Osteocyte (in vitro differentiated cells): Measurements from ENCODE around the gene ATP13A2. TPM values are rescaled to one million over a fixed set of nuclear protein-coding genes. Genes with fewer than 3 reads are reported as not detected.

Experiments
- DNase-seq: peaks from one replicate; pipeline ENCODE4 v3.0.0; 2021; ENCODE audit warnings: mixed read lengths; ENCODE audit not compliant: unreplicated experiment; ENCODE audit errors: extremely low spot score
- H3K27ac Mint-ChIP-seq: one replicate; pipeline ENCODE4 v1.8.0; 2021; ENCODE audit warnings: mild to moderate bottlenecking, mixed read lengths; ENCODE audit not compliant: unreplicated experiment
- H3K27me3 Mint-ChIP-seq: one replicate; pipeline ENCODE4 v1.8.0; 2021; ENCODE audit warnings: mixed read lengths; ENCODE audit not compliant: unreplicated experiment
- H3K36me3 Mint-ChIP-seq: one replicate; pipeline ENCODE4 v1.8.0; 2021; ENCODE audit warnings: mixed read lengths; ENCODE audit not compliant: unreplicated experiment
- H3K4me1 Mint-ChIP-seq: one replicate; pipeline ENCODE4 v1.8.0; 2021; ENCODE audit warnings: mixed read lengths; ENCODE audit not compliant: unreplicated experiment
- H3K4me3 Mint-ChIP-seq: one replicate; pipeline ENCODE4 v1.8.0; 2021; ENCODE audit warnings: mild to moderate bottlenecking, moderate library complexity, mixed read lengths; ENCODE audit not compliant: unreplicated experiment
- H3K9me3 Mint-ChIP-seq: one replicate; pipeline ENCODE4 v1.8.0; 2021; ENCODE audit warnings: mixed read lengths; ENCODE audit not compliant: unreplicated experiment
- total RNA-seq: library from RNA; stranded (reverse); gene quantifications from 2 replicates; pipeline ENCODE4 v1.2.1, GENCODE V29; 2021
- TF ChIP-seq, protein P1 (sequence below): fragments of 200-600 bp; sonication (generic); IDR thresholded peaks from 2 replicates; pipeline ENCODE4 v1.5.0; 2021; ENCODE audit warnings: antibody characterized with exemption, mild to moderate bottlenecking, moderate library complexity

The ATP13A2 gene
- total RNA-seq, 1 donor from 2014 or later = 69.6 TPM

DNA sequence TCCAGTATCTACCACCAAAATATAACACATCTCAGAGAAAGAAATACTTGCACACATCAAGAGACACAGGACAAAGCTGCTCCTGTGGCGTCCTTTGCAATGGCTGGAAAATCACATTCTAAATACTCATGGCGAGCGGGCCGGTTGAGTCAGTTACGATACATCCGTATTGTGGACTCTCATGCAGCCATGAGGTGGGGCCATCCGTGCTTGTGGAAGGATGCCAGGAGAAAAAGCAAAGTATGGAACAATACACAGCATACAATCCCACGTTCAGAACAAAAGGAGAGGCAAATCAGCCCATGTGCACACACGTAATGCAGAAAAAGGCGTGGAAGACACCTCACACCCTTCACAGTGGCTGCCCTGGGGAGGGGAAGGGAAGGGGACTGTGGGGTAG, 13.1 kb downstream of the ATP13A2 start:
- Mint-ChIP-seq H3K4me1 (no peaks in the 10 kb centered on the region), H3K36me3 (peaks cover 27% of the 10 kb centered on the region), H3K9me3 (no peaks in the 10 kb centered on the region), H3K4me3 (no peak overlapping the region), H3K27ac (no peak overlapping the region), H3K27me3 (no peaks in the 10 kb centered on the region)
- TF ChIP-seq, protein P1, sequence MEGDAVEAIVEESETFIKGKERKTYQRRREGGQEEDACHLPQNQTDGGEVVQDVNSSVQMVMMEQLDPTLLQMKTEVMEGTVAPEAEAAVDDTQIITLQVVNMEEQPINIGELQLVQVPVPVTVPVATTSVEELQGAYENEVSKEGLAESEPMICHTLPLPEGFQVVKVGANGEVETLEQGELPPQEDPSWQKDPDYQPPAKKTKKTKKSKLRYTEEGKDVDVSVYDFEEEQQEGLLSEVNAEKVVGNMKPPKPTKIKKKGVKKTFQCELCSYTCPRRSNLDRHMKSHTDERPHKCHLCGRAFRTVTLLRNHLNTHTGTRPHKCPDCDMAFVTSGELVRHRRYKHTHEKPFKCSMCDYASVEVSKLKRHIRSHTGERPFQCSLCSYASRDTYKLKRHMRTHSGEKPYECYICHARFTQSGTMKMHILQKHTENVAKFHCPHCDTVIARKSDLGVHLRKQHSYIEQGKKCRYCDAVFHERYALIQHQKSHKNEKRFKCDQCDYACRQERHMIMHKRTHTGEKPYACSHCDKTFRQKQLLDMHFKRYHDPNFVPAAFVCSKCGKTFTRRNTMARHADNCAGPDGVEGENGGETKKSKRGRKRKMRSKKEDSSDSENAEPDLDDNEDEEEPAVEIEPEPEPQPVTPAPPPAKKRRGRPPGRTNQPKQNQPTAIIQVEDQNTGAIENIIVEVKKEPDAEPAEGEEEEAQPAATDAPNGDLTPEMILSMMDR = no peak
- DNase-seq = no peak

DNA sequence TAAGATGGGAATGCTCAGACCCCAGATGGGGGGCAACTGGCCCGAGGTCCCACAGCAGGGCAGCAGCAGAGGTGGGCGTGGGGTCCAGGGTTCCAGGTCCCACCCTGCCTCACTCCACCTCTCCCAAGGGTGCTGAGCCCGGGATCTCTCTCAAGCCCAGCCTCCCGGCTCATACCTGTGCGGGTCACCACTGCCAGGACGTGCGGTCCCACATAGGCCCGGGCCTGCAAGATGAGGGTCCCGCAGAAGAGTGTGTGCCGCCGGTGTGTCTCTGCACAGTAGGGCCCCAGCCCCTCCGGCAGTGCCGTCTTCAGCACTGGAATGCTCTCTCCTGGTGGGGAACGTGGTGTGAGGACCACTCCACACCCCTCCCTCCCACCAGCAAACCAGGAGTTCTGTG, 14.9 kb downstream of the ATP13A2 start:
- TF ChIP-seq, protein P1 = no peak
- no peak overlapping the region for H3K27ac Mint-ChIP-seq
- no peak for DNase-seq
- no peaks in the 10 kb centered on the region for H3K4me1 Mint-ChIP-seq
- H3K36me3 Mint-ChIP-seq = peaks cover 21% of the 10 kb centered on the region
- no peak overlapping the region for H3K4me3 Mint-ChIP-seq
- H3K9me3 Mint-ChIP-seq = no peaks in the 10 kb centered on the region
- no peaks in the 10 kb centered on the region for H3K27me3 Mint-ChIP-seq

DNA sequence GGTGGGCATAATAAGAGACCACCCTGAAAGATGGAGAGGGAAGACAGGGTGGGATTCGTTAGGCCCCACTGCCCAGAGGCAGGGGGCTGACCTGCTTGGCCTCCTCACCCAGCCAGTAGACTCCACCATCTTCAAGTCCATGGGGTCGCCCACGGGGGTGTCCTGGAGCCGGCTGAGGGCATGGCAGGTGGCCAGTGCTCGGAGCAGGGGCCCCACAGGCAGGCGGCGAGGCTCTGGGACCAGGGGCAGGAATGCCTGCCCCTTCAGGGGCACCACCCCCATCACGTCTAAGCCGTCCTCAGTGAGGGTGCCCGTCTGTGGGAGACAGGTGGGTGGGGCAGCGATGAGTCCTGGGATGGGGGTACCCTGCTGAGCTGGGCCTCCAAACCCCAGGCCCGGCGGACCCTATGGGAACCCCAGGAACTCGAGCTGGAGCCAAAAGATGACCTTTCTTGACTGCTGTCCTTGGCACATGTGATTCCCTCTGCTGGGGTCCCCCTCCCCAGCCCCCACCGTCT, 18.1 kb downstream of the ATP13A2 start:
- Mint-ChIP-seq H3K9me3 (no peaks in the 10 kb centered on the region), H3K36me3 (peaks cover 15% of the 10 kb centered on the region)

GRCh38 chr1:16992675-16993074, 19.1 kb downstream of the ATP13A2 start:
- H3K9me3 Mint-ChIP-seq = no peaks in the 10 kb centered on the region
- no peak for DNase-seq
- no peak overlapping the region for H3K27ac Mint-ChIP-seq
- no peaks in the 10 kb centered on the region for H3K4me1 Mint-ChIP-seq
- H3K36me3 Mint-ChIP-seq = peaks cover 13% of the 10 kb centered on the region
- no peak overlapping the region for H3K4me3 Mint-ChIP-seq
- TF ChIP-seq, protein P1 = no peak
- H3K27me3 Mint-ChIP-seq = no peaks in the 10 kb centered on the region

More for the DNA sequence above, 18.1 kb downstream of the ATP13A2 start:
- Mint-ChIP-seq H3K27me3 (no peaks in the 10 kb centered on the region), H3K27ac (no peak overlapping the region), H3K4me3 (no peak overlapping the region), H3K4me1 (no peaks in the 10 kb centered on the region)
- TF ChIP-seq, protein P1 = no peak
- no peak for DNase-seq

DNA sequence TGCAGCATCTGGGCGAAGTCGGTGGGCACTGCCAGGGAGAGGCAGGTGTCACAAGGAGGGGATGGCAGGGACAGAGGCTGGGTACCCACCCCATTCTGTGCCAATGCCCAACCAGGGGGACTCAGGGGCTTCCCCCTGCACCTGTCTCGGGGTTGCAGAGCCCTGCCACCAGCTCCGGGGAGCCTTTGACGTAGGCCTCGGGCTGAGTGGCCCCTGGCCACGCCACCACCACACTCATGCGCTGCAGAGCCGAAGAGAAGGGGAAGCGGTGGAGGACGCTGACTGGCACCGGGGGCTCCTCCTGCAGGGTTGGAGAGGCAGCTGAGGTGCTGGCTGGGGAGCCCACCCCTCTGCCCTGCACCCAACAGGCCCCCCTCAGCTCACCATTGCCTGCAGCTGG, 19.6 kb downstream of the ATP13A2 start:
- Mint-ChIP-seq H3K27ac (no peak overlapping the region), H3K27me3 (no peaks in the 10 kb centered on the region), H3K9me3 (no peaks in the 10 kb centered on the region), H3K36me3 (peaks cover 13% of the 10 kb centered on the region), H3K4me1 (no peaks in the 10 kb centered on the region), H3K4me3 (no peak overlapping the region)
- no peak for DNase-seq
- TF ChIP-seq, protein P1 = no peak
